HTERT RPE-1 (cell line): Measurements from ENCODE around the gene FBXL17.
"Not testable (repeated sequence)": the region's sequence is repeated elsewhere in the genome, so short reads cannot be mapped to it uniquely, and the experiment has no call there.

ENCODE experiments used
- in situ Hi-C: fragments of 300-500 bp; cut with MboI; formaldehyde crosslinking; loops from 4 replicates; pipeline ENCODE4 v1.14.3; 2020; ENCODE audit warnings: low sequenced_read_pairs

FBXL17 gene

GRCh38 chr5:108381954-108382783 lies at the start of gene FBXL17:
FBXL17 (minus strand) TSS chr5:108382098.
- in situ Hi-C loops: no loop called here

DNA sequence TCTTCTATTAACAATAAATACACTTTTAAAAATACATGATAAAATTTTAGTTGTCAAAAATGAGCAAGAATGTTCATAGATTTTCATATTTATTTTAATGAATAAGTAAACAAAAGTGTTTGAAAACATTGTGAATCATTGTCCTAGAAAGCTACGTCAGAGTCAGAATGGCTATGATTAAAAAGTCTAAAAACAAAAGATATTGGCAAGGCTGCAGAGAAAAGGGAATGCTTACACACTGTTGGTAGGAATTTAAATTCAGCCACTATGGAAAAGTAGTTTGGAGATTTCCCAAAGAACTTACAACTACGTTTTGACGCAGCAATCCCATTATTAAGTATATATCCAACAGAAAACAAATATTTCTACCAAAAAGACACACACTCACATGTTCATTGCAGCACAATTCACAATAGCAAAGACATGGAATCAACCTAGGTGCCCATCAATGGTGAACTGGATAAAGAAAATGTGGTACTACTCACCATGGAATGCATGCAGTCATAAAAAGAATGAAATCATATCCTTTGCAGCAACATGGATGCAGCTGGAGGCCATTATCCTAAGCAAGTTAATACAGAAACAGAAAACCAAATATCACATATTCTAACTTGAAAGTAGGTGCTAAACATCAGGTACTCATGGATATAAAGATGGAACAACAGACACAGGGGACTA lies 49.2 kb upstream of the FBXL17 start:
- in situ Hi-C loops: no loop called here

GRCh38 chr5:108421713-108422112 lies 39.8 kb upstream of the FBXL17 start:
- in situ Hi-C loops: no loop called here

DNA sequence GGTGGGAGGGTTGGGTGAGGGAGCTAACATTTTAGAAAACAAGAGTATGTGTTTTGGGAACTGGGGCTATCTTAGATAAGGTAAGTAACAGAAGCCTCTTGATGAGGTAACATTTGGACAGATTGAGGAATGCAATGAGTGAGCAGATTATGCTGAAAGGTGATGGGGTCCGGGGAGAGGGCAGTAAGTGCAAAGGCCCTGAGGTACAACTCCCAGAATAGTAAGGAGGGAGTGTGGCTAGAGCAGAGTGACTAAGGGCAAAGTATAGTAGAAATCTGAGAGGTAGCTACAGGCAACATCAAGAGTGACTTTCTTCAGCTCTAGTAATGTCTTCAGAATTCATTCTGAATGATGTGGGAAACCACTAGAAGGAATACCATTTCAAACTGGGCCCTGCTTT lies 38.9 kb upstream of the FBXL17 start:
- in situ Hi-C loops: no loop called here

DNA sequence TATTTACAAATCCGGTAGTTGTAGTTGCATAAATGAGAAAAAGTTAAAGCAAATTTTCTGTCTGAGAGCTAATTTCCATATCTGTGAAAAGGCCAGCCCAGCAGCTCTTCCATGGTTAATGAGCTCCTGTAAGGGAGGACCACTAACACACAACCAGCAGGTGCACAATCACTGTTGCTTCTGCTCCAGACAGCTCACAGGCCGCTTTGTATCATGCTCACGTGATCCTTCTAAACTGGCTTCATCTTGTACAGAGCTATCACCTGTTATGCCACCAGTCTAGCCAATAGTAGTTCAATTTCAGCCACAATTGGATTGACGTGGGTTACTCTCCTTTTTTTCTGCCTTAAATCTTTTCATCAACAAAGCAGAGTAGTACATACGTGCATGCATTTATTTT lies 38.3 kb upstream of the FBXL17 start:
- in situ Hi-C loops: no loop called here

GRCh38 chr5:108418197-108418596 lies 36.3 kb upstream of the FBXL17 start:
- in situ Hi-C loops: no loop called here

DNA sequence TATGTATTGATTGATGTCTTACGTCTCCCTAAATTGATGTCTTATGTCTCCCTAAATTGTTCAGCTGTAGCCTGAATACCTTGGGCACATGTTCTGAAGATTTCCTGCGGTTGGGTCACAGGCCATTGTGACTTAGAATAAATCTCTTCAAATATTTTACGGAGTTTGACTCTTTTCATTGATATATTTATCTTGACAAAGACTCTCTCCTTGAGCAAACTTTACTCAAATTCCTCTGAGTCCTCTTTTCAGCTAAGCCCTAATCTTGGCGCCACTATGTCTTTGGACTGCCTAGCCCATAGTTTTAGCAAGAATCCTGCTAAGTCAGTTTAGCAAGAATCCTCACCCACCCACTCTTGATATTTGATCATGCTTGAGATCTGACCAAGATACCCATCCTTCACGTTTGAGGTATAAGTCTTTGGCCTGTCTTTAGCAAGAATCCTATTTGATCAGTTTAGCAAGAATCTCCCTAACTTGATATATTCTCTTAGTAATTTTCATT lies 35.3 kb upstream of the FBXL17 start:
- in situ Hi-C loops: no loop called here

GRCh38 chr5:108415726-108416125 lies 33.8 kb upstream of the FBXL17 start:
- in situ Hi-C loops: no loop called here

- in situ Hi-C loops: no loop called here
These were observed 27.9 kb upstream of the FBXL17 start for GRCh38 chr5:108409786-108410185.

GRCh38 chr5:108405201-108405600 lies 23.3 kb upstream of the FBXL17 start:
- in situ Hi-C loops: not testable (repeated sequence)

- in situ Hi-C loops: no loop called here
These were observed 17.1 kb upstream of the FBXL17 start for GRCh38 chr5:108398964-108399363.

DNA sequence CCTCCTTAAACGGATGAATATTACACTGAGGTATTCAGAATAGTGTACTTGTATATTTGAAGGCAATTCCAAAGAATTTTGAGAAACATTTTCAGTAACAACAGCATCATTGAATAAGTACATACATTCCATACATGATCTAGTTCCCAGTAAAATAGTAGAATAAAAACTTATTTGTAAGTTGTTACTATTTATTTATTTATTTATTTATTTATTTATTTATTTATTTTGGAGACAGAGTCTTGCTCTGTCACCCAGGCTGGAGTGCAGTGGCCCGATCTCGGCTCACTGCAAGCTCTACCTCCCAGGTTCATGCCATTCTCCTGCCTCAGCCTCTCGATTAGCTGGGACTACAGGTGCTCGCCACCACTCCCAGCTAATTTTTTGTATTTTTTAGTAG lies 14.9 kb upstream of the FBXL17 start:
- in situ Hi-C loops: not testable (repeated sequence)

GRCh38 chr5:108387758-108388157 lies 5.9 kb upstream of the FBXL17 start:
- in situ Hi-C loops: no loop called here

GRCh38 chr5:108386345-108387061 lies 4.6 kb upstream of the FBXL17 start:
- in situ Hi-C loops: no loop called here

DNA sequence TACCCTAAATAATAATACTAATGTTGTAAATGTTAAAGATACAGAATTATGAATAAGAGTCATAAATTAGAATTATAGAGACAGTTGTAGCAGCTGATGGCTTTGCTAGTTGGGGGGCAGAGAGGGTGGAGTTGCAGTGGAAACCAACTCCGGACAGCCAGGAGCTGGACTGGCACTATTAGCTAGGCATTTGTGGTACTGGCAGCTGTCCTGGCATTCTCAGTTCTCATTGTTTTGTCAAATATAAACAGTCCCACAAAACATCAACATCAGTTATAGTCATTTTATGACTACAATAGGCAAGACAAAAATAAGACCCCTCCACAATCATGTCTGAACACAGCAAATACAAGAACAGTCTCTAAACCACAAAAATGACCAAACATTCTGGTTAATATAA lies 2.8 kb upstream of the FBXL17 start:
- in situ Hi-C loops: no loop called here

DNA sequence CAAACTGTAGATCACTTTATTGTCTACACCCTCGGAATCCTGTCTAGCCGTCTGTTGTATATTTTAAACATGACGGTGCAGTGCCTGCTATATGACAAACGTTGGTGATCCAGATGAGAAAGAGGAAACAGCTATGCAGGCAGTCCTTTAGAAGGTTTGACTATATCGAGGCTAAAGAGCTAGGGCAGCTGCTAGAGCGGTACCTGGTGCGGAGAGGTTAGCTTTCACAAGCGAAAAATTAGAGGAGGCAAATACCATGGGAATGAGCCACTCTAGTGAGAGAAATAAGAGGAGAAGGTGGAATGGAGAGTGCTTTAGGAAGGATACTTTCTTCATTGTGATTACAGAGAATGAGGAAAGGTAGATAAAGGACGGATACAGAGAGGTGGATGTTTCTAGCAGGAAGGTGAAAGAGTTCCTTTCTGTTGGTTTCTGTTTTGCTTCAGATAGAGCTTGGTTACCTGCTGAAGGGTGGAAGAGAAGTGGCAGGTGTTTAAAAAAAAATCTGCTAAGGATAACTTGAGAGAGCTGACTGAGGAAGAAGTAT lies 959 bp upstream of the FBXL17 start:
- in situ Hi-C loops: no loop called here

- in situ Hi-C loops: no loop called here
These were observed 446 bp downstream of the FBXL17 start for GRCh38 chr5:108381350-108381953.

GRCh38 chr5:108380531-108381349 lies 1.2 kb downstream of the FBXL17 start:
- in situ Hi-C loops: no loop called here

GRCh38 chr5:108379722-108380530 lies 2.0 kb downstream of the FBXL17 start:
- in situ Hi-C loops: no loop called here
